GM18519 (cell line): ENCODE data around the gene PIK3R1.
"Not testable (repeated sequence)": the region's sequence is repeated elsewhere in the genome, so short reads cannot be mapped to it uniquely, and the experiment has no call there.

Experiments used
- ATAC-seq: cut with Tn5 transposase; IDR thresholded peaks from one replicate; pipeline ENCODE4 v1.9.1; 2021; ENCODE audit warnings: mild to moderate bottlenecking, moderate library complexity; ENCODE audit not compliant: unreplicated experiment, low FRiP score

PIK3R1 gene

GRCh38 chr5:68225188-68225910 lies 9.8 kb downstream of the PIK3R1 start:
- no peak for ATAC-seq

GRCh38 chr5:68225911-68226545 lies 10.5 kb downstream of the PIK3R1 start:
- ATAC-seq, result no peak

GRCh38 chr5:68226546-68227073 lies 11.1 kb downstream of the PIK3R1 start:
- ATAC-seq, result no peak

- ATAC-seq, result no peak
Observed at GRCh38 chr5:68227532-68228160, 12.1 kb downstream of the PIK3R1 start.

- no peak for ATAC-seq
Observed at GRCh38 chr5:68229416-68229815, 13.9 kb downstream of the PIK3R1 start.

GRCh38 chr5:68230285-68230684 lies 14.7 kb downstream of the PIK3R1 start:
- ATAC-seq, result no peak

GRCh38 chr5:68231414-68232076 lies 16.0 kb downstream of the PIK3R1 start:
- ATAC-seq, result no peak

- ATAC-seq, result no peak
Observed at GRCh38 chr5:68232277-68232676, 16.7 kb downstream of the PIK3R1 start.

- no peak for ATAC-seq
Observed at GRCh38 chr5:68233075-68233474, 17.5 kb downstream of the PIK3R1 start.

GRCh38 chr5:68235229-68235628 lies 19.7 kb downstream of the PIK3R1 start:
- ATAC-seq, result not testable (repeated sequence)

GRCh38 chr5:68237715-68238114 lies 22.2 kb downstream of the PIK3R1 start:
- no peak for ATAC-seq

GRCh38 chr5:68239487-68239886 lies 23.9 kb downstream of the PIK3R1 start:
- peak; percentile 66 for ATAC-seq

GRCh38 chr5:68240202-68240601 lies 24.6 kb downstream of the PIK3R1 start:
- peak; percentile 41 for ATAC-seq

GRCh38 chr5:68240771-68241170 lies 25.2 kb downstream of the PIK3R1 start:
- no peak for ATAC-seq

GRCh38 chr5:68242743-68243142 lies 27.2 kb downstream of the PIK3R1 start:
- ATAC-seq, result no peak

- ATAC-seq, result no peak
Observed at GRCh38 chr5:68243251-68243650, 27.7 kb downstream of the PIK3R1 start.

GRCh38 chr5:68243681-68244080 lies 28.1 kb downstream of the PIK3R1 start:
- no peak for ATAC-seq

GRCh38 chr5:68245319-68245718 lies 29.8 kb downstream of the PIK3R1 start:
- ATAC-seq, result no peak

GRCh38 chr5:68246802-68247201 lies 31.2 kb downstream of the PIK3R1 start:
- ATAC-seq, result no peak

- ATAC-seq, result no peak
Observed at GRCh38 chr5:68247627-68248026, 32.1 kb downstream of the PIK3R1 start.

GRCh38 chr5:68248896-68249295 lies 33.3 kb downstream of the PIK3R1 start:
- ATAC-seq, result no peak
